ENCODE measurements around the gene SMIM24. TPM values are rescaled to one million over a fixed set of nuclear protein-coding genes. Genes with fewer than 3 reads are reported as not detected.

The SMIM24 gene
- total RNA-seq, 2 experiments from 2014 or later, result 5.2 to 6.0 TPM

DNA sequence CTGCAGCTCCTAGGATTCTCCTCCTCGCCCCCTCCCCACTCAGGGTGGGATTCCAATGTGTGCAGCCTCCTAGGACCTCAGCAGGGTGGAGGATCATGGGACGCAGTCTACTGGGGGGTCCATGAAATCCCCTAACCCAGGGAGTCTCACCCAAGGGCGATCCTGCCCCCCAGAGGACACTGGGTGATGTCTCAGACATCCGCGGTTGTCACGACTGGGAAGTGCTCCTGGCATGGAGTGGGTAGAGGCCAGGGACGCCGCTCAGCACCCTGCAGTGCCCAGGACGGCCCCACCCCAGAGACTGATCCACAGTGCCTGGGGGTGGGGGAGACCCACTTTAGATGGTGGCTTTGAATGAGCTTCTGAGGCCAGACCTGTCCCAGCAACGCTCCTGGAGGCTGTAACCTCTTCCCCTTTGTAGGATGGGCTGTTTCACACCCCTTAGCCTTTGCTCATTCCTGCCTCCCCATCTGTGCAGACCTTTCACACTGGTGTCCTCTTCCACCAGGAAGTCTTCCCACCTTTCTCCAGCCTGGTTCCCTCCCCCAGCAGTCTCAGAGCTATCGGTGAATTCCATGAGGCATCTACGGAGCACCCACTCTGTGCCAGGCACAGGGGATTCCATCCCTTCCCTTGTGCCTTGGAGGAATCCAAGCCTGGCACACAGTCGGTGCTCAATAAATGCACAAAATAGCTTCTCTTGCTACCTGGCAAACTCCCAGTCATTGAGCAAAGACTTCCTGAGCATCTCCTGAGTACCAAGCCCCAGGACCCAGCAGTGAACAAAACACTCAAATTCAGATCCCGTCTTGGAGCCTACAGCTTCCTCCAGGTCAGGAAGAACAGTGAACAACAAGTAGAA lies 10.5 kb downstream of the SMIM24 start:
- Mint-ChIP-seq H3K9me3 (peaks cover 2% of the 10 kb centered on the region), H3K27me3 (peaks cover 2% of the 10 kb centered on the region), H3K36me3 (no peaks in the 10 kb centered on the region), H3K27ac (no peak overlapping the region), H3K4me3 (no peak overlapping the region), H3K4me1 (no peaks in the 10 kb centered on the region)
- POLR2A ChIA-PET, result no interaction called here
- ATAC-seq (ENCODE audit: low read depth), result no peak
- DNase-seq, result no peak

DNA sequence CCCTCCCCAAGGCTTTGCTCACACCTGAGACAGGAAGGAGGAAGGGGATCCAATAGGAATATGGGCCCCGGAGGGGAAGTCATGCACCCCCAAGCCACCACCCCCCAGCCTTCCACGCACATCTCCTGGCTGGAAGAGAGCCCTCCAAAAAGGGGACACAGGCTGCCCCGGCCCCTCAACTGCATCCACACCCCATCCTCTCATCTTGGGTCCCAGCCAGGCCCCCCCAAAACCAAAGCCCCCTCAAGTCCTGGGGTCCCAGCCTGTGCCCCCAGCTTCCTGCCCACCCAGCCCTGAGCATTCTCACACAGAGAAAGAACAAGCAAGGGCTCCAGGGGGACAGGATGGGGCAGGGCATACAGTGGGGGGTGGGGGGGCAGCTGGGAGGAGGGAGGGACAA lies 12.1 kb downstream of the SMIM24 start:
- Mint-ChIP-seq H3K4me3 (no peak overlapping the region), H3K4me1 (no peaks in the 10 kb centered on the region), H3K27me3 (no peaks in the 10 kb centered on the region), H3K27ac (no peak overlapping the region), H3K36me3 (no peaks in the 10 kb centered on the region), H3K9me3 (peaks cover 2% of the 10 kb centered on the region)
- ATAC-seq (ENCODE audit: low read depth) (no peak), DNase-seq (no peak)
- POLR2A ChIA-PET, result no interaction called here

DNA sequence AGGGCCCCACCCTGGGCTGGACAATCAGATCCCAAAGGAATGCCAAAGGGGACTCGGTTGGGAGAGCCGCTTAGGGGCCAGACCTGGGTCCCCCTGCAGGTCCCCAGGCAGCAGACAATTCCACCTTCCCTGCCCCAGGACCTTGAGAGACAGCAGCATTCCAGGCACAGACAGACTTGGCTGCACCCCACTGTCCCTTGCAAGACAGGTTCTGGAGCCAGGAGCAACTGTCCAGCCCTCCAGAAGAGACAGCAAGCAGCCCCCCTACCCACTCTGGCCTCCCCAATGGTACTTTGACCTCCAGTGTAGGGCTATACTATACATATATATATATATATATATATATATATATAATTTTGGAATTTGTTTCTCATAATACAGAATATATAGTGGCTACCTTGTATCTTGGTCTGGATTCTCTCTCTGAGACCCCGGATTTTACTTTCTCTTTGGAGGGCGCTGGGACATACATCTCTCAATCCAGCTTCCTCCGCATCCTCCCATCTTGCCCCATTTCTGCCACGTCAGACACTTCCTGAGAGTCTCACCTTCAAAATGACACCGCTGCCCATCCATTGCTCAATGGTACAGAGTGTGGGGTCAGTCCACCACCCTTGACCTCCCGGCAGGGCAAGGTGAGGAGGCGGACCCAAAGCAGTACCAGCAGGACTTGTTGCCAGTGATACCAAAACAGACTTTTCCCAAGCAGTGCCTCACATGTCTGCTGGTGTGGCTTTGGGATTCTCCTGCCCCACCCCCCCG lies 12.7 kb downstream of the SMIM24 start:
- H3K4me3 Mint-ChIP-seq, result no peak overlapping the region
- POLR2A ChIA-PET, result no interaction called here
- no peak overlapping the region for H3K27ac Mint-ChIP-seq

DNA sequence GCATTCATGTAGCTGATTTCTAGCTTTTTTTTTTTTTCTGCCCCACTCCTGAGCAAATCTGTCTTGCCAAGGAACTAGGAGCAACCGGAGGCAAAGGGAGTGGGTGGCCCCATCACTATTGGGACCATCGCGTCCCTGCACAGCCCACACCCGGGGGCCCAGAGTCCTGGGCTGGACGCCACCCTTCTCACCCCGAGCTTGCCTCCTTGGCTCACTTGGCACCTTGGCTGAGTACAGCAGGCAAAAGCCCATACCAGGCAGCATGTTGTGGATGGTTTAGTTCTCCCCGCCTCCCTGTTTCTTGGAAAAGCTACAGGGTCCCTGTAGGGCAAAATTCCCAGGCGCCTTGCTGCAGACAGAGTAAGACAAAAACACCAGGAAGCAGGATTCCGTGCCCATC lies 13.7 kb downstream of the SMIM24 start:
- Mint-ChIP-seq H3K9me3 (peaks cover 2% of the 10 kb centered on the region), H3K27me3 (no peaks in the 10 kb centered on the region), H3K4me3 (no peak overlapping the region), H3K27ac (no peak overlapping the region), H3K4me1 (no peaks in the 10 kb centered on the region), H3K36me3 (no peaks in the 10 kb centered on the region)
- no peak for DNase-seq
- POLR2A ChIA-PET, result no interaction called here
- ATAC-seq (ENCODE audit: low read depth), result no peak

More for the DNA sequence above, 12.7 kb downstream of the SMIM24 start:
- no peak for ATAC-seq (ENCODE audit: low read depth)
- Mint-ChIP-seq H3K9me3 (peaks cover 2% of the 10 kb centered on the region), H3K4me1 (no peaks in the 10 kb centered on the region), H3K27me3 (no peaks in the 10 kb centered on the region), H3K36me3 (no peaks in the 10 kb centered on the region)
- DNase-seq, result no peak

DNA sequence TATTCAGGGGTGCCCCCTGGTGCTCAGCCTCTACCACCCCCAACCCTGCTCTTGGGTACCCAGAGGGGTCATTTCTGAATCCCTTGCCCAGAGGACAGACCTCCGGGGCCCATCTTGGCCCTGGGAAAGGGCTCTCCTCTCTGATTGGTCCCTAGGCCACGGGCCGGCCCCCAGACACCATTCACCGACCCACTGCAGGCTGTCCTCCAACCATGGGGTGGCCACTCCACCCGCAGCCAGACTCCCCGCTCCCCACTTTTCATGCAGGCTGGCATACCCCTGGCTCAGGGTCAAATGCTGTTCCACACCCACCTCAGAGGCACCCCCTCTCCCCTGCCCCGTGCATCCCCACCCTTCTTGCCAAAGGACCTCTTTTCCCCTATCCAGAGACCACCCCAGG lies 14.8 kb downstream of the SMIM24 start:
- no peaks in the 10 kb centered on the region for H3K36me3 Mint-ChIP-seq
- ATAC-seq (ENCODE audit: low read depth), result no peak
- DNase-seq, result no peak
- H3K4me1 Mint-ChIP-seq, result no peaks in the 10 kb centered on the region
- H3K4me3 Mint-ChIP-seq, result no peak overlapping the region
- POLR2A ChIA-PET, result no interaction called here
- H3K27ac Mint-ChIP-seq, result no peak overlapping the region
- H3K9me3 Mint-ChIP-seq, result peaks cover 2% of the 10 kb centered on the region
- H3K27me3 Mint-ChIP-seq, result no peaks in the 10 kb centered on the region

DNA sequence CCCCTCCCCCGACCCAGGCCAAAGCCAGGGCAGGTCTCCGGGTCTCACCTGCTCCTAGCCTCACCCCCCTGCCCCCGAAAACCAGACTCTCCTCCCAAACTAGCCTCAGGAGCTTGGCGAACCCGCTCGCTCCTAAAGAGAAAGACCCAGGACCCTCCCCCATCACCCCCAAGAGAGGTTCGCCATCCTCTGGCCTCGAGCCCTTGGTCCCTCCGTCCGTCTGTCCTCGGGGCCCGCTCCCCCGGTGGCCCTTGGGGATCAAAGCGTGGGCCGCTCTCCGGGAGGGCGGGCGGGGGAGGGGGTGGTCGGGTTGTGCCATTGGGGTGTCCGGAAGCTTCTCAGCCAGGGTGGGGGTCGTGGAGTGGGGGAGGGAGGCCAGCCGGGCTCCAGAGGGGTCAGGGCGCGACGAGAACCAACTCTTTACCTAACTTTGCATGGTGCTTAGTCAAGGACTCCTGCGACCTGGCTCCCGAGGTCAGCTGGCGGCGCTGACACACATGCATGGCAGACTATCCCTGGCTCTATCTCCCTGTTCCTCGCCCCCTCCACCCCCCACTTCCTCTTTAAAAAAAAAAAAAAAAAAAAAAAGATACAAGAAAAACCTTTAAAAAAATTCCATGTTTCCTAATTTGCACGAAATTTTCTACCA lies 15.6 kb downstream of the SMIM24 start:
- no peak for ATAC-seq (ENCODE audit: low read depth)
- no peaks in the 10 kb centered on the region for H3K36me3 Mint-ChIP-seq
- DNase-seq, result no peak
- H3K27me3 Mint-ChIP-seq, result no peaks in the 10 kb centered on the region
- no peak overlapping the region for H3K4me3 Mint-ChIP-seq
- H3K4me1 Mint-ChIP-seq, result no peaks in the 10 kb centered on the region
- H3K27ac Mint-ChIP-seq, result no peak overlapping the region
- POLR2A ChIA-PET, result no interaction called here
- peaks cover 2% of the 10 kb centered on the region for H3K9me3 Mint-ChIP-seq

DNA sequence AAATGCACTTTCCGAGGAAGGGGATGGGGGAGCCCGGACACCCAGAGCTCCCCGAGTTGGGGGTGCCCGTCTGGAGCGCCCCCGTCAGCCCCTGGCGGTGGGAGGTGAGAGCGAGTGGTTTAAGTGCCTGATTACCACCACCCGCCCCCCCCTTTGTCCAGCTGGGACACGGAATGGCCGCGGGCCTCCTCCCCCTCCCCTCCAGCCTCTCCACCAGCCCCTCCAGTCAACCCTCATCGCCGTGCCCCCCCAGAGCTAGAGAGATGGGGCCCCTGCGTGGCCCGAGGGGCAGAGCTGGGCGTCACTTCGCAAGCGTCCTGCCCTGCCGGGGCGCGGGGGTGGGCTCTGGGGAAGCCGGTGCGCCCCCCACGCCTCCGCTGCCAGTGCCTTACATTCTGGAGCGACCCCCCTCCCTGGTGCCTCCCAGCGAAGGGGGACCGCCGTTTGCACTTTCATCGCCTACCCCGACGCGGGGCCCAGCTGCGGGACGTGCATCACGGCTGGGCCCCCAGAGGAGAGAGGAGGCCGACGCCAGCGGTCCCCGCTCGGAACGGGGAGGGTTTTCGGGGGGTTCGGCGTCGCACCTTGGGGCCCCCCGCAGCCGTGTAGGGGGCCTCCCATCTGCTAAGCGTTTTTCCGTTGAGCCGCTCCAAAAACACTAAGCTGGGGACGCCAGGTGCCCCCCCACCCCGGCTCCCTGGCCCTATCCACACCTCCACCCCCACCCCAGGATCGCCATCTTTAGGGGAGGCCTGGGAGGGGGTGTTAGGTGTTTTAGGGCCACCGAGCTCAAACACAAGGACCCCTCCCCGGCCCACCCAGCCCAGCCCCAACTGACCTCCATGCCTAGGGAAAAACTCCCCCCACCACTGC lies 16.4 kb downstream of the SMIM24 start:
- peaks cover 2% of the 10 kb centered on the region for H3K9me3 Mint-ChIP-seq
- no peak overlapping the region for H3K27ac Mint-ChIP-seq
- H3K4me1 Mint-ChIP-seq, result peaks cover 3% of the 10 kb centered on the region
- H3K27me3 Mint-ChIP-seq, result no peaks in the 10 kb centered on the region
- H3K36me3 Mint-ChIP-seq, result no peaks in the 10 kb centered on the region
- POLR2A ChIA-PET, result no interaction called here
- no peak overlapping the region for H3K4me3 Mint-ChIP-seq
- no peak for DNase-seq
- ATAC-seq (ENCODE audit: low read depth), result no peak

DNA sequence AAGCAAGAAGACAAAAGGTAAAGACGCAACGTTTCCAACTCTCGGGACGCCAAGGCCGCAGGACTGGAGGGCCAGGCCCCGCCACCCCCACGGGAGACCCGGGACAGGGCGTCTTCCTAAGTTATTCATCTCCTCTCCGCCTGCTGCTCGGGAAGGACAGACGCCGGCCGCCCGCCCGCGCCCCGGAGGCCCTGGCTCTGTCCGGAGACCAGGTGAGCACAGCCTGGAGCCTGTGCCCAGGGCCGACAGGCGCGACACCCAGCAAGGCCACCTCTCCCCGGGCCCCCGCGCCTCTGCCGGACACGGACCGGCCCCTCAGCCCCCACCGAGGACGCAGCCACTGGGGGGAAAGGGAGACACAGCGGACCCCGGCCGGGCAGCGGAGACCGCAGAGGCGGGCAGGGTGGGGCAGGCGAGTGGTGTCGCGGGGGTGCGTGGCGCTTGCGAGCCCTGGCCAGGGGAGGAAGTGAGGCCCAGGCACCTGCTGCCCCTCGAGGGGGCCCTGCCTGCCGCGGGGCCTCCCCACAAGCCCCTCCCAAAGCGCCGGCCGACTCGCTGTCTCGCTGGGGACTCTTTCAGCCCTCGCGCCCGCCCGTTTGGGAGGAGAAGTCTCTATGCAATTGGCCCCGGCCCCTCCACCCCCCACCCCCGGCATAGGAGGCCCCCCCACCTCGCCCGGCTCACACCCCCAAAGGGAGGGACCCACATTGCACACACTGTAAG lies 17.2 kb downstream of the SMIM24 start:
- ATAC-seq (ENCODE audit: low read depth) (no peak), DNase-seq (no peak)
- no peak overlapping the region for H3K4me3 Mint-ChIP-seq
- no peaks in the 10 kb centered on the region for H3K27me3 Mint-ChIP-seq
- peaks cover 3% of the 10 kb centered on the region for H3K4me1 Mint-ChIP-seq
- no peaks in the 10 kb centered on the region for H3K36me3 Mint-ChIP-seq
- H3K27ac Mint-ChIP-seq, result no peak overlapping the region
- POLR2A ChIA-PET, result no interaction called here
- H3K9me3 Mint-ChIP-seq, result peaks cover 2% of the 10 kb centered on the region

DNA sequence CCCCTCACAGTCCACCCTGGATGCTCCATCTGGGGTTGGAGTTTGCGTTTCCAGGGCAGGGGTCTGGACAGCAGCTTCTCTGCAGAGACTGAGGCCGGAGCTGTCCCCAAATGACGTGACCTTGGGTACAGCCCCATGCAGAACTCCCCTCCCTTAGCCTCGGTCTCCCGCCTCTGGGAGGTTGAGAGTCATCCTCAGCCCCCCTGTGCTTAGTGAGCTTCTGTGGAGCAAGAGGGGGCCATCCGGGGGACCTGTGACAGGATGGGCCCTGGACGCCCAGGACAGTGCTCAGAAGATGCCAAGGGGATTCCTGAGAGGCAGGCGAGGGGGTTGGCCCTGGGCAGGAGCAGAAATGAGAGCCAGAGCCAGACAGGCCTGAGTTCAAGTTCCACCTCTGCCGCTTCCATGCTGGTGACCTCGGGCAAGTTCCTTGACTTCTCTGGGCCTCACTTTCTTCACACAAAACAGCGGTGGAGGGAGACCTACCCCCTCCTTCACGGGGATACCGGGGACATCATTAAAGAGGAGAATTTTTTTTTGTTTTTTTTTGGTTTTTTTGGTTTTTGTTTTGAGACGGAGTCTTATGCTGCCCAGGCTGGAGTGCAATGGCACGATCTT lies 20.3 kb downstream of the SMIM24 start:
- ATAC-seq (ENCODE audit: low read depth) (no peak), DNase-seq (no peak)
- no peak overlapping the region for H3K4me3 Mint-ChIP-seq
- H3K4me1 Mint-ChIP-seq, result peaks cover 3% of the 10 kb centered on the region
- H3K36me3 Mint-ChIP-seq, result no peaks in the 10 kb centered on the region
- no peaks in the 10 kb centered on the region for H3K27me3 Mint-ChIP-seq
- H3K27ac Mint-ChIP-seq, result no peak overlapping the region
- no peaks in the 10 kb centered on the region for H3K9me3 Mint-ChIP-seq
- POLR2A ChIA-PET, result no interaction called here

DNA sequence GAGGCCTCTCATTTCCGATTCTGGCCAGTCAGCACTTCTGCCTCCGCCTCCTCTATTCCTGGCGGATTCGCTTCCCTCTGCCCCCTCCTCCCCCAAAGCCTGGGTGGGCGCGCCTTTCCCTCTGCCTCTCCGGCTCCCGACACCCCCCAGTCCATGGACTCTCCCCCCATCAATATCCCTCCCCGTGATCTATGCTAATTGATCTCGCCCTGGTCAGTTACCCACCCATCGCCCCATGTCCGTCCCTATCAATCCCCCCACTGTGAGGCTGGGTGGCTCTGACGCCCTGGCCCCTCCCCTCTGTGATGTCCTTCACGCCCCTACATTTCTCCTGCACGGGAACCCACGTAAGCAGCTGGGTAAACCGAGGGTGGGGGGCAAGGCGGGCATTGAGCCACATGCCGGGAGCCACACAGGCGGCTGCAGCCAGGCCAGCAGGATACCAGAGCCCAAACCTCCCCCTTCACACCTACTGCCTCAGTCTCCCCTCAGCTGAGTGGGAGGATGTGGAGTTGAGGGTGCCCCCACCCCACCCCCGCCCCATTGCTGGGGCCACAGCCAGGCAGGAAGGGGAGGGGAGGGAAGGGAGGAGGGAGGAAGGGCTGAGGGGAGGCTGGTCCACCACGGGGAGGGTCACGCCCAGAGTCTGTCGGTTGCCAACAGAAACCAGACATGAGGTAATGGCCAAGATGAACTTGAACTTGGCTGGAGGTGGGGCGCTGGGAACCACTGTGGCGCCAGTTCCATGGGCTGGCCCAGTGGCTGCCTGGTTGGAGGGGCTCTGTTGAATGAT lies 21.0 kb downstream of the SMIM24 start:
- peaks cover 3% of the 10 kb centered on the region for H3K4me1 Mint-ChIP-seq
- no peaks in the 10 kb centered on the region for H3K36me3 Mint-ChIP-seq
- no peaks in the 10 kb centered on the region for H3K27me3 Mint-ChIP-seq
- no peak for DNase-seq
- no peaks in the 10 kb centered on the region for H3K9me3 Mint-ChIP-seq
- ATAC-seq (ENCODE audit: low read depth), result no peak
- H3K27ac Mint-ChIP-seq, result no peak overlapping the region
- POLR2A ChIA-PET, result no interaction called here
- H3K4me3 Mint-ChIP-seq, result no peak overlapping the region

DNA sequence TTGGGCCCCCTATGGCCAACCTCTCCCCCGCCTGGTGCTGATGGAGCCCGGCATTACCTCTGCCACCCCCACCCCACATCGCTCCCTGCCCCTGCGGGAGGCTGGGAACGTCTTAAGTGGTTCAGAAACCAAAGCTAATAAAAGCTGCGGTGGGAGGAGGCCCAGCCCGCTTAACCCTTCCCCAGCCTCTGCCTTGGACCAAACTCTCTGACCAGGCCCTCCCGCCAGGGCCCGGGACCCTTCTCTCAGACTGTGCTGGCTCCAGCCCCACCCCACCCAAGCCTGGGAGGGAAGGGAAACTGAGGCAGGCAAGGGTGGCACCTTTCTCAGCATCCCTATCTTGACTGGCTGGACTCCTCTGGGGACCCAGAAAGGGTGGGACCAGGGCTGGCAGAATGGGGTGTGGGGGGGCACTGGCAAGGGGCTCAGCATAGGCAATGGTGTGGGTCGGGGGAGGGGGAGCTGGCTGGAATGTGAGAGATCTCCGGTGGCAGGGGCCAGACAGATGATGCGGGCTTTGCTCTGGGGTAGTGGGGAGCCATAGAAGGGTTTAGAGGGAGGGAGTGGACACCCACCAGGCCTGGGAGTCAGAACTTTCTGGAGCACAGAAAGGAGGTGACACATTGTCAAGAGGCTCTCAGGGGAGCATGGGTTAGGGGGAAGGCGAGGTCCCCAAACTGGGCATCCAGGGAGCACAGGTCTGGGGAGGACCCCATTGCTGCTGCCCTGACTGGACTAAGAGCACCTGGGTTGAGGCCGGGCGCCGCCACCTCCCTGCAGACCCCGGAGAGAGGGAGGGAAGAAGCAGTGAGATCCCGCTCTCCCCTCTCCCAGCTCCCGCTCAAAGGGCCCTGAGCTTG lies 21.9 kb downstream of the SMIM24 start:
- H3K4me1 Mint-ChIP-seq, result peaks cover 3% of the 10 kb centered on the region
- H3K4me3 Mint-ChIP-seq, result no peak overlapping the region
- DNase-seq (no peak), ATAC-seq (ENCODE audit: low read depth) (no peak)
- H3K27me3 Mint-ChIP-seq, result no peaks in the 10 kb centered on the region
- H3K27ac Mint-ChIP-seq, result no peak overlapping the region
- POLR2A ChIA-PET, result no interaction called here
- H3K9me3 Mint-ChIP-seq, result no peaks in the 10 kb centered on the region
- H3K36me3 Mint-ChIP-seq, result no peaks in the 10 kb centered on the region
